GM21576 (cell line): ENCODE results near the gene RAB6B.

Experiments
- ATAC-seq: cut with Tn5 transposase; IDR thresholded peaks from one replicate; pipeline ENCODE4 v1.9.1; 2021; ENCODE audit warnings: mild to moderate bottlenecking, moderate library complexity; ENCODE audit not compliant: unreplicated experiment

The RAB6B gene

GRCh38 chr3:133931084-133931483, 35.4 kb upstream of the RAB6B start:
- ATAC-seq: no peak

- no peak for ATAC-seq
These were observed 34.8 kb upstream of the RAB6B start for GRCh38 chr3:133930341-133930933.

GRCh38 chr3:133928903-133929607, 33.4 kb upstream of the RAB6B start:
- no peak for ATAC-seq

- ATAC-seq: no peak
These were observed 32.6 kb upstream of the RAB6B start for GRCh38 chr3:133928136-133928893.

- peak; percentile 58 for ATAC-seq
These were observed 31.9 kb upstream of the RAB6B start for GRCh38 chr3:133927540-133928066.

GRCh38 chr3:133926736-133927539, 31.3 kb upstream of the RAB6B start:
- no peak for ATAC-seq

- ATAC-seq: no peak
These were observed 30.5 kb upstream of the RAB6B start for GRCh38 chr3:133925960-133926735.

- no peak for ATAC-seq
These were observed 28.4 kb upstream of the RAB6B start for GRCh38 chr3:133924041-133924440.

GRCh38 chr3:133921592-133921991, 25.9 kb upstream of the RAB6B start:
- ATAC-seq: no peak

- no peak for ATAC-seq
These were observed 21.5 kb upstream of the RAB6B start for GRCh38 chr3:133917144-133917543.

GRCh38 chr3:133915685-133916658, 20.3 kb upstream of the RAB6B start:
- no peak for ATAC-seq

- no peak for ATAC-seq
These were observed 19.3 kb upstream of the RAB6B start for GRCh38 chr3:133914839-133915600.

GRCh38 chr3:133910422-133910821, 14.7 kb upstream of the RAB6B start:
- no peak for ATAC-seq

- no peak for ATAC-seq
These were observed 9.7 kb upstream of the RAB6B start for GRCh38 chr3:133905376-133905775.

GRCh38 chr3:133901847-133902246, 6.2 kb upstream of the RAB6B start:
- no peak for ATAC-seq

- no peak for ATAC-seq
These were observed 5.4 kb upstream of the RAB6B start for GRCh38 chr3:133901083-133901482.

- no peak for ATAC-seq
These were observed 3.6 kb upstream of the RAB6B start for GRCh38 chr3:133899311-133899710.

GRCh38 chr3:133897547-133897946, 1.9 kb upstream of the RAB6B start:
- no peak for ATAC-seq
